ENCODE measurements around the gene HAO1.
"Not testable (repeated sequence)": the region's sequence is repeated elsewhere in the genome, so short reads cannot be mapped to it uniquely, and the experiment has no call there.

The HAO1 gene

GRCh38 chr20:7855545-7855944 lies 84.7 kb downstream of the HAO1 start:
- no peak for DNase-seq (ENCODE audit: low read depth in 3 of 3)

GRCh38 chr20:7853493-7853892 lies 86.8 kb downstream of the HAO1 start:
- no peak for DNase-seq (ENCODE audit: low read depth in 3 of 3)

GRCh38 chr20:7850775-7851490 lies 89.3 kb downstream of the HAO1 start:
- no peak for DNase-seq (ENCODE audit: low read depth in 3 of 3)

- DNase-seq (ENCODE audit: low read depth in 3 of 3) = no peak
Measured at GRCh38 chr20:7849675-7850074, 90.6 kb downstream of the HAO1 start.

GRCh38 chr20:7848351-7848750 lies 91.9 kb downstream of the HAO1 start:
- DNase-seq (ENCODE audit: low read depth in 3 of 3) = no peak

GRCh38 chr20:7843613-7844012 lies 96.6 kb downstream of the HAO1 start:
- DNase-seq (ENCODE audit: low read depth in 3 of 3) = no peak

- no peak for DNase-seq (ENCODE audit: low read depth in 3 of 3)
Measured at GRCh38 chr20:7841971-7842310, 98.3 kb downstream of the HAO1 start.

GRCh38 chr20:7841291-7841970 lies 98.8 kb downstream of the HAO1 start:
- DNase-seq (ENCODE audit: low read depth in 3 of 3) = no peak

- no peak for DNase-seq (ENCODE audit: low read depth in 3 of 3)
Measured at GRCh38 chr20:7836076-7836475, 104.2 kb downstream of the HAO1 start.

GRCh38 chr20:7834441-7834840 lies 105.8 kb downstream of the HAO1 start:
- not testable (repeated sequence) for DNase-seq (ENCODE audit: low read depth in 3 of 3)

All from stimulated activated CD4-positive, alpha-beta T cell treated with anti-CD3 and anti-CD28 coated beads, TNF-alpha, amount 100 ng/mL, for 24 hours (primary cell).